ENCODE data around the gene GOLGA8J.
"Not testable (repeated sequence)": the region's sequence is repeated elsewhere in the genome, so short reads cannot be mapped to it uniquely, and the experiment has no call there.

Gene GOLGA8J

GRCh38 chr15:30080816-30081215 is 1.9 kb upstream of the GOLGA8J start:
- not testable (repeated sequence) for DNase-seq

DNA sequence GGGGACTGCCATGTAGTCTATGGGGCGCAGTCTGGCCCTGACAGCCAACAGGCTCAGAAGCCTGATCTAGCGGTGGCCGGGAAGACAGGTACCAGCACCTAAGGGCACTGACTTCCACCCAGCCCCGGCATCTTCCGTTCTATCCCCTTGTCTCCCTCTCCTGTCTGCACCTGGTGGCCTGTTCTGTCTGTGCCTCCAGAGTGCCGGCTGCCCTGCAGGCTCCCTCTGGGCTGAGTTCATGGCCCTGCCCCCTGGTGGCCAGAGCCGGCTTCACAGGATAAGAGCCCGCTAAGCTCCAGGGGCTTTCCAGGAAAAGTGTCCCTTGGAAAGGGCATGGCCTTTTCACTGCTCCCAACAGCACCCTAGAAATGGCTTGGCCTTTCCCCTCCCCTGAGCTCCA is 15.1 kb downstream of the GOLGA8J start:
- not testable (repeated sequence) for DNase-seq

GRCh38 chr15:30102890-30103289 is 20.1 kb downstream of the GOLGA8J start:
- not testable (repeated sequence) for DNase-seq

- not testable (repeated sequence) for DNase-seq
Measured at GRCh38 chr15:30103941-30104507, 21.3 kb downstream of the GOLGA8J start.

GRCh38 chr15:30110591-30110990 is 27.8 kb downstream of the GOLGA8J start:
- not testable (repeated sequence) for DNase-seq

GRCh38 chr15:30130066-30130465 is 47.3 kb downstream of the GOLGA8J start:
- not testable (repeated sequence) for DNase-seq

GRCh38 chr15:30134751-30135150 is 52.0 kb downstream of the GOLGA8J start, which contains the start of gene GOLGA8T:
Gene GOLGA8T (plus strand): TSS chr15:30135051. CDS start chr15:30135149, 98 bp downstream.
- not testable (repeated sequence) for DNase-seq
